Subcutaneous adipose tissue (tissue), 4 donors: ENCODE results near the gene ODAD4. TPM values are rescaled to one million over a fixed set of nuclear protein-coding genes. Genes with fewer than 3 reads are reported as not detected.

Source experiments
- CTCF ChIP-seq: fragments of 450-650 bp; IDR thresholded peaks from one replicate; pipeline ENCODE4 v1.5.1; 2016; ENCODE audit warnings: low read depth, mild to moderate bottlenecking, control low read depth, antibody characterized with exemption, moderate library complexity
- total RNA-seq, 4 donors: library from RNA; depleted of rRNA; stranded (reverse); fragments of >200 nt; gene quantifications; one replicate each; pipeline ENCODE4 v1.1.0, GENCODE V29; 2016

The ODAD4 gene
- total RNA-seq, 4 donors from 2014 or later: 0.33 to 0.88 (median 0.44) TPM

DNA sequence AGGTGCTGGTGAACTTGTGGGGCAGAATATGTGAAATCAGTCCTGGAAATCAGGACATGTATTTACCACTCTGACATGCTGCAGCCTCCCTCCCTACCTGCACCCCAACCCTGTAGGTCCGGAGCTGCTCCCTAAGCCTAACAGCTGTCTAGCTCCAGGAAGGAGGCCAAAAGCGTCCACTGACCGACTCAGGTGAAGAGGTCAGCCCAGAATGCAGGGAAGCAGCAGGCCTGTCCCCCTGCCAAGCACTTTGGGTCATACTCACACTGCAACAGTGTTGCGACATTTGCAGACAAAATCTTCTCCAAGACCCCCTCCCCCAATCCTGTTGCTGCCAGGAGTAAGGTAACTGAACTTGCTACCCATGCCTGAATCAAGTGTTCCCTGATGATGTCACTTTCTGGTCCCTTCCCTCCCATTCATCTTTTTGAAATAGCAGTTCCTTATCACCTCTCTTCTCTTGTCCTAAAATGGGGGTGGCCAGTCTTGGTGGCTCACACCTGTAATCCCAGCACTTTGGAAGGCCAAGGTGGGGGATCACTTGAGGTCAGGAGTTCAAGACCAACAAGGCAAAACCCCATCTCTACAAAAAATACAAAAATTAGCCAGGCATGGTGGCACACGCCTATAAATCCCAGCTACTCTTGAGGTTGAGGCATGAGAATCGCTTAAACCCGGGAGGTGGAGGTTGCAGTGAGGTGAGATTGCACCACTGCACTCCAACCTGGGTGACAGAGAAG is 10.4 kb upstream of the ODAD4 start:
- TF ChIP-seq CTCF: no peak

GRCh38 chr17:41920580-41920955 is 9.8 kb upstream of the ODAD4 start:
- no peak for TF ChIP-seq CTCF

- no peak for TF ChIP-seq CTCF
Observed at GRCh38 chr17:41925991-41926590, 4.3 kb upstream of the ODAD4 start.

DNA sequence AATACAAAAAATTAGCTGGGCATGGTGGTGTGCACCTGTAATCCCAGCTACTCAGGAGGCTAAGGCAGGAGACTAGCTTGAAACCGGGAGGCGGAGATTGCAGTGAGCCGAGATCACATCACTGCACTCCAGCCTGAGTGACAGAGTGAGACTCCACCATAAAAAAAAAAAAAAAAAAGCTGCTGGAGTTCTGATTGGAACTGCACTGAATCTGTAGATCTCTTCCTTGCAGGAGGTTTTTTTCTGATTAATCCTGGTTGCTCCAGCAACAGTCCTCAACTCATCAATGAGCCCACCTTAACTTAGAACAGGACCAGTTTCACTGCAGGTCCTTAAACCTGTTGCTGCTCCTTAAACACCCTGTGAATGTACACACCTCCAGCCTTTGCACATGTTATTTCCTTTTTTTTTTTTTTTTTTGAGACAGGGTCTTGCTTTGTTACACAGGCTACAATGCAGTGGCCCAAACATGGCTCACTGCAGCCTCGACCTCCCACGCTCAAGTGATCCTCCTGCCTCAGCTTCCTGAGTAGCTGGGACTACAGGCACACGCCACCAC is 1.6 kb upstream of the ODAD4 start:
- TF ChIP-seq CTCF: no peak

DNA sequence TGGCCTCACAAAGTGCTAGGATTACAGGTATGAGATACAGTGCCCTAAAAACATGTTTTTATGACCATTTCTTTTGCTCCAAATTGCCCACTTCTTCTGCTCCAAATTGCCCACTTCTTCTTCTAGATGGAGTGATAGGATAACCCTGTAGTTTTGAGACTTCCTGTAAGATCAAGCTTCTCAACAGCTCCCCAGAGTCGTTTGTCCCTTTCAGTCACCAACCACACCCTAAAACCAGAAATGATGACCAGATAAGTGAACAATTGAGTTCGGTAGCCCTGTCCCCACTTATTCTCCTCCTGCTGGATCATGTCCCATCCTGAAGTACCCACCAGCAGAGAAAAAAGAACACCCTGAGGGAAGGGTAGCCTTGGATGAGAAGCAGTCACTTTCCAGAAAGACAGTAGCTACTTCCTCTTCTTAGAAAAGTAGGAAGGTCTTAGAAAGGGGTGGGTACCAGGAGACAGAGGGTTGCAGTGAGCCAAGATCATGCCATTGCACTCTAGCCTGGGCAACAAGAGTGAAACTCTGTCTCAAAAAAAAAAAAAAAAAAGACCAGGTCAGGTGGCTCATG is 2.5 kb downstream of the ODAD4 start:
- TF ChIP-seq CTCF: no peak

- no peak for TF ChIP-seq CTCF
Observed at GRCh38 chr17:41935641-41936040, 5.2 kb downstream of the ODAD4 start.
